HAP-1 (cell line): ENCODE data around the gene PDGFD.

Experiments
- DNase-seq, 2 experiments: peaks; one replicate each; pipeline ENCODE4 v3.0.0-alpha.2; 2016 to 2020; ENCODE audit warnings: low spot score in 2 of 2
- H3K27me3 ChIP-seq: fragments of 250-450 bp; sonication (Bioruptor Pico); 2 replicates; pipeline ENCODE4 v1.5.1; 2020; ENCODE audit warnings: low read depth, mild to moderate bottlenecking, moderate library complexity
- H3K36me3 ChIP-seq: fragments of 250-450 bp; sonication (Bioruptor Pico); replicated peaks from 2 replicates; pipeline ENCODE4 v1.5.1; 2020; ENCODE audit warnings: mild to moderate bottlenecking
- H3K4me1 ChIP-seq: fragments of 250-450 bp; sonication (Bioruptor Pico); 2 replicates; pipeline ENCODE4 v1.5.1; 2020; ENCODE audit warnings: mild to moderate bottlenecking
- H3K4me3 ChIP-seq: fragments of 250-450 bp; sonication (Bioruptor Pico); 2 replicates; pipeline ENCODE4 v1.5.1; 2020; ENCODE audit warnings: mild to moderate bottlenecking, moderate library complexity
- H3K9me3 ChIP-seq: fragments of 250-450 bp; sonication (Bioruptor Pico); 2 replicates; pipeline ENCODE4 v1.5.1; 2020; ENCODE audit warnings: mild to moderate bottlenecking, moderate library complexity
- in situ Hi-C: fragments of 300-500 bp; cut with MboI; formaldehyde crosslinking; loops from 3 replicates; pipeline ENCODE4 v1.14.3; 2020; ENCODE audit warnings: low sequenced_read_pairs, inconsistent platforms, mixed read lengths

Gene PDGFD

GRCh38 chr11:104005234-104005855 is 158.6 kb downstream of the PDGFD start:
- H3K36me3 ChIP-seq: no peaks in the 10 kb centered on the region

GRCh38 chr11:104003491-104003890 is 160.5 kb downstream of the PDGFD start:
- H3K4me3 ChIP-seq: no peak overlapping the region
- in situ Hi-C loops: no loop called here
- no peak for DNase-seq
- H3K4me1 ChIP-seq: peaks cover 8% of the 10 kb centered on the region
- no peaks in the 10 kb centered on the region for H3K27me3 ChIP-seq
- no peaks in the 10 kb centered on the region for H3K9me3 ChIP-seq
- H3K36me3 ChIP-seq: no peaks in the 10 kb centered on the region

More at GRCh38 chr11:104005234-104005855, 158.6 kb downstream of the PDGFD start:
- no peak for DNase-seq
- in situ Hi-C loops: no loop called here
- Histone ChIP-seq H3K9me3 (no peaks in the 10 kb centered on the region), H3K27me3 (no peaks in the 10 kb centered on the region), H3K4me1 (no peaks in the 10 kb centered on the region; the same call in none of the 2 replicates), H3K4me3 (no peak overlapping the region)

- H3K4me3 ChIP-seq: no peak overlapping the region
- H3K4me1 ChIP-seq: peaks cover 13% of the 10 kb centered on the region
- H3K36me3 ChIP-seq: no peaks in the 10 kb centered on the region
- no peaks in the 10 kb centered on the region for H3K9me3 ChIP-seq
- in situ Hi-C loops: no loop called here
- no peak for DNase-seq
- H3K27me3 ChIP-seq: no peaks in the 10 kb centered on the region
These were observed 162.3 kb downstream of the PDGFD start for GRCh38 chr11:104001561-104002056.

- Histone ChIP-seq H3K4me3 (no peak overlapping the region), H3K27me3 (no peaks in the 10 kb centered on the region), H3K9me3 (no peaks in the 10 kb centered on the region), H3K36me3 (no peaks in the 10 kb centered on the region), H3K4me1 (peaks cover 13% of the 10 kb centered on the region)
- DNase-seq: no peak
- in situ Hi-C loops: no loop called here
These were observed 163.1 kb downstream of the PDGFD start for GRCh38 chr11:104000798-104001197.

- no peaks in the 10 kb centered on the region for H3K9me3 ChIP-seq
- H3K4me1 ChIP-seq: peaks cover 13% of the 10 kb centered on the region
- in situ Hi-C loops: no loop called here
- H3K27me3 ChIP-seq: no peaks in the 10 kb centered on the region
- no peaks in the 10 kb centered on the region for H3K36me3 ChIP-seq
- DNase-seq: peak in 1 of 2 experiments; percentile 90
- no peak overlapping the region for H3K4me3 ChIP-seq
These were observed 165.0 kb downstream of the PDGFD start for GRCh38 chr11:103998826-103999508.

GRCh38 chr11:103997082-103997481 is 166.9 kb downstream of the PDGFD start:
- Histone ChIP-seq H3K9me3 (no peaks in the 10 kb centered on the region), H3K27me3 (no peaks in the 10 kb centered on the region), H3K36me3 (no peaks in the 10 kb centered on the region), H3K4me1 (peaks cover 13% of the 10 kb centered on the region), H3K4me3 (no peak overlapping the region)
- in situ Hi-C loops: no loop called here
- DNase-seq: no peak

GRCh38 chr11:103995896-103996295 is 168.1 kb downstream of the PDGFD start:
- no peak for DNase-seq
- no peaks in the 10 kb centered on the region for H3K36me3 ChIP-seq
- H3K4me1 ChIP-seq: peaks cover 13% of the 10 kb centered on the region
- in situ Hi-C loops: no loop called here
- H3K4me3 ChIP-seq: no peak overlapping the region
- no peaks in the 10 kb centered on the region for H3K9me3 ChIP-seq
- no peaks in the 10 kb centered on the region for H3K27me3 ChIP-seq

GRCh38 chr11:103994518-103994917 is 169.4 kb downstream of the PDGFD start:
- Histone ChIP-seq H3K36me3 (no peaks in the 10 kb centered on the region), H3K27me3 (no peaks in the 10 kb centered on the region), H3K4me1 (peaks cover 12% of the 10 kb centered on the region), H3K9me3 (no peaks in the 10 kb centered on the region), H3K4me3 (no peak overlapping the region)
- no peak for DNase-seq
- in situ Hi-C loops: no loop called here

- in situ Hi-C loops: no loop called here
- H3K4me3 ChIP-seq: no peak overlapping the region
- no peaks in the 10 kb centered on the region for H3K9me3 ChIP-seq
- H3K36me3 ChIP-seq: no peaks in the 10 kb centered on the region
- DNase-seq: no peak
- H3K27me3 ChIP-seq: no peaks in the 10 kb centered on the region
- H3K4me1 ChIP-seq: peaks cover 10% of the 10 kb centered on the region
These were observed 169.9 kb downstream of the PDGFD start for GRCh38 chr11:103994094-103994493.

- H3K4me1 ChIP-seq: peaks cover 8% of the 10 kb centered on the region
- DNase-seq: no peak
- no peaks in the 10 kb centered on the region for H3K36me3 ChIP-seq
- no peak overlapping the region for H3K4me3 ChIP-seq
- in situ Hi-C loops: no loop called here
- H3K27me3 ChIP-seq: no peaks in the 10 kb centered on the region
- no peaks in the 10 kb centered on the region for H3K9me3 ChIP-seq
These were observed 170.4 kb downstream of the PDGFD start for GRCh38 chr11:103993507-103993906.

GRCh38 chr11:103988595-103988969 is 175.4 kb downstream of the PDGFD start:
- Histone ChIP-seq H3K4me1 (peaks cover 11% of the 10 kb centered on the region), H3K36me3 (no peaks in the 10 kb centered on the region), H3K27me3 (no peaks in the 10 kb centered on the region), H3K4me3 (no peak overlapping the region), H3K9me3 (no peaks in the 10 kb centered on the region)
- in situ Hi-C loops: no loop called here
- DNase-seq: peak; percentile 11 to 65

- H3K36me3 ChIP-seq: no peaks in the 10 kb centered on the region
- no peak overlapping the region for H3K4me3 ChIP-seq
- no peaks in the 10 kb centered on the region for H3K9me3 ChIP-seq
- H3K27me3 ChIP-seq: no peaks in the 10 kb centered on the region
- no peak for DNase-seq
- in situ Hi-C loops: no loop called here
- H3K4me1 ChIP-seq: peaks cover 11% of the 10 kb centered on the region
These were observed 176.0 kb downstream of the PDGFD start for GRCh38 chr11:103987629-103988594.

- in situ Hi-C loops: no loop called here
- Histone ChIP-seq H3K4me3 (no peak overlapping the region), H3K27me3 (no peaks in the 10 kb centered on the region), H3K4me1 (peaks cover 11% of the 10 kb centered on the region), H3K9me3 (no peaks in the 10 kb centered on the region), H3K36me3 (no peaks in the 10 kb centered on the region)
- DNase-seq: no peak
These were observed 178.9 kb downstream of the PDGFD start for GRCh38 chr11:103985041-103985440.
